NT2/D1 (cell line): ENCODE data around the gene AGRN.

Experiments
- SUZ12 ChIP-seq: IDR thresholded peaks from 2 replicates; pipeline ENCODE4 v1.6.1; 2011; ENCODE audit not compliant: insufficient read length, insufficient read depth; ENCODE audit errors: extremely low read depth
- YY1 ChIP-seq: IDR thresholded peaks from 2 replicates; pipeline ENCODE4 v1.6.1; 2011; ENCODE audit not compliant: insufficient read length, insufficient read depth
- ZNF274 ChIP-seq: IDR thresholded peaks from 2 replicates; pipeline ENCODE4 v1.6.1; 2011; ENCODE audit warnings: mild to moderate bottlenecking, low read depth, low read length

GRCh38 chr1:997713-997992, 22.3 kb upstream of the AGRN start:
- no peak for TF ChIP-seq ZNF274
- TF ChIP-seq YY1 = no peak
- no peak for TF ChIP-seq SUZ12
